GM12891 (cell line): Measurements from ENCODE around the gene TIMM10.

ENCODE experiments used
- POLR2A ChIP-seq: IDR thresholded peaks from 2 replicates; pipeline ENCODE4 v1.6.1; 2011; ENCODE audit warnings: low read depth, low read length, control low read depth
- POLR2AphosphoS5 ChIP-seq: IDR thresholded peaks from 2 replicates; pipeline ENCODE4 v1.6.1; 2011; ENCODE audit warnings: low read depth, low read length, control low read depth

DNA sequence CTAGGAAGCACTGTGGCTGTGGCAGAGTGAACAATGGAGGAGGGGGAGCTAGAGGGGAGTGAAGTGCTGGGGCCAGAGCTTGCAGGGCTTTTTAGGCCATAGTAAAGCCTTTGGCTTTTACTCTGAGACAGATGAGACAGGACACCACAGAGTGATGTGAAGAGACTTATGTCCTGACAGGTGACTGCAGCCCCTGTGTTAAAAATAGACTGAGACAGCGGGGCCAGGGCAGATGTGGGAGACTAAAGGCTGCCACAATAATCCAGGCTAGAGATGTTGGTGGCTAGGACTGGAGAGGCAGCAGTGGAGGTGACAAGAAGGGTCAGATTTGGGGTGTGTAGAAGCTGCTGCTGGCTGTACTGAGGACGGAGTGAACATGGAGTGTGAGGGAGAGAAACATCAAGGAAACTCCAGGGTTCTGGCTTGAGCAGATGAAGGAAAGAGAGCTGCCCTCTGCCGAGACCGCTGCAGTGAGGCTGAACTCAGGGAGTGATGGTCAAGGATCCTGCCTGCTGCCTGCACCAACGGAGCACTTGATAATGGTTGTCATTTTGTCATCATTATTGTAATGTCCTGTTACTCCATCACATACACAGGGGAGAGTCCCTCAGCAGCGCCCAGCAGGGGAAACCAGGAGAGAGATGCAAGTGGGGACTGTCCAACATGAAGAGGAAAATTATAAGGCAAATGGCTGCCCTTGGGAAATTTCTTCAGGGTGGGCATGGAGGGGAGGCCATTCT, 42.5 kb downstream of the TIMM10 start:
- TF ChIP-seq POLR2AphosphoS5 (no peak), POLR2A (no peak)
